Measurements from ENCODE around the gene TMEM52B.

GRCh38 chr12:10167599-10167998 is 11.2 kb upstream of the TMEM52B start:
- TF ChIP-seq CTCF (IDR thresholded peaks at IDR 0.05) (no peak), POLR2A (IDR thresholded peaks at IDR 0.05) (no peak)

Data from esophagus squamous epithelium (tissue), 4 donors.